Glutamatergic neuron (in vitro differentiated cells): ENCODE data around the gene ZNF22. TPM values are rescaled to one million over a fixed set of nuclear protein-coding genes. Genes with fewer than 3 reads are reported as not detected.

ENCODE experiments used
- DNase-seq: peaks from one replicate; pipeline ENCODE4 v3.0.0; 2022
- H3K27ac Mint-ChIP-seq: one replicate; pipeline ENCODE4 v1.8.0; 2020; ENCODE audit warnings: mild to moderate bottlenecking, mixed read lengths, inconsistent platforms; ENCODE audit not compliant: unreplicated experiment
- H3K27me3 Mint-ChIP-seq: one replicate; pipeline ENCODE4 v1.8.0; 2020; ENCODE audit warnings: mild to moderate bottlenecking, moderate library complexity, mixed read lengths, inconsistent platforms; ENCODE audit not compliant: unreplicated experiment
- H3K36me3 Mint-ChIP-seq: one replicate; pipeline ENCODE4 v1.8.0; 2020; ENCODE audit warnings: mild to moderate bottlenecking, mixed read lengths, inconsistent platforms; ENCODE audit not compliant: unreplicated experiment
- H3K4me1 Mint-ChIP-seq: one replicate; pipeline ENCODE4 v1.8.0; 2020; ENCODE audit warnings: mild to moderate bottlenecking, low read depth, mixed read lengths, inconsistent platforms; ENCODE audit not compliant: unreplicated experiment
- H3K4me3 Mint-ChIP-seq: one replicate; pipeline ENCODE4 v1.8.0; 2020; ENCODE audit warnings: mild to moderate bottlenecking, mixed read lengths, inconsistent platforms; ENCODE audit not compliant: unreplicated experiment
- H3K9me3 Mint-ChIP-seq: one replicate; pipeline ENCODE4 v1.8.0; 2020; ENCODE audit warnings: mild to moderate bottlenecking, moderate library complexity, mixed read lengths, inconsistent platforms; ENCODE audit not compliant: unreplicated experiment
- CTCF ChIP-seq: fragments of 200-600 bp; sonication (generic); IDR thresholded peaks from one replicate; pipeline ENCODE4 v1.5.0; 2021; ENCODE audit not compliant: partially characterized antibody, unreplicated experiment
- total RNA-seq: library from RNA; stranded (reverse); fragmentation: NEBNext Ultra II Directional; extraction: Animal tissue kit (Norgen Biotek cat#: 25700); gene quantifications from one replicate; pipeline ENCODE4 v1.2.1, GENCODE V29; 2021; ENCODE audit not compliant: unreplicated experiment

ZNF22 gene
- total RNA-seq, 1 donor from 2014 or later: 40.2 TPM

- no peak for TF ChIP-seq CTCF
- no peak for DNase-seq
- Mint-ChIP-seq H3K9me3 (no peaks in the 10 kb centered on the region), H3K27me3 (no peaks in the 10 kb centered on the region), H3K4me1 (no peaks in the 10 kb centered on the region), H3K4me3 (no peak overlapping the region), H3K36me3 (peaks cover 5% of the 10 kb centered on the region), H3K27ac (no peak overlapping the region)
Measured at GRCh38 chr10:45050551-45051235, 50.0 kb downstream of the ZNF22 start.

DNA sequence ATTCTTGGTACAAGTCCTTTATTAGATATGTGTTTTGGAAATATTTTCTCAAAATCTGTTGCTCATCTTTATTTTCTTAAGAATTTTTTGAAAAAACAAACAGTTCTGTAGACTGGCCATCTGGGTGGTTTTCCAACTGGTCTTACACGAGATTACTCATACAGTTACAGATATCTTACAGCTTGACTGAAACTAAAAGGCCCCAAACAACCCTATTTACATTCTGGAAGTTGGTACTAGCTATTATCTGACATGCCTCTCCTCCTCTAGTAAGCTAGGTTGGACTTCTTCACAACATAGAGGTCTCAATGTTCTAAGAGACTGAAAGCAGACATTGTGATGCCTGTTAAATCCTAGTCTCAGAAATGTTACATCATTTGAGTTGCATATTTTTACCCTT, 52.0 kb downstream of the ZNF22 start:
- Mint-ChIP-seq H3K27ac (no peak overlapping the region), H3K36me3 (peaks cover 5% of the 10 kb centered on the region), H3K9me3 (no peaks in the 10 kb centered on the region), H3K4me3 (no peak overlapping the region), H3K27me3 (no peaks in the 10 kb centered on the region), H3K4me1 (no peaks in the 10 kb centered on the region)
- no peak for TF ChIP-seq CTCF
- no peak for DNase-seq

- Mint-ChIP-seq H3K27ac (no peak overlapping the region), H3K4me3 (no peak overlapping the region), H3K36me3 (peaks cover 5% of the 10 kb centered on the region), H3K27me3 (no peaks in the 10 kb centered on the region), H3K4me1 (no peaks in the 10 kb centered on the region), H3K9me3 (no peaks in the 10 kb centered on the region)
- TF ChIP-seq CTCF: no peak
- DNase-seq: no peak
Measured at GRCh38 chr10:45053569-45054100, 52.9 kb downstream of the ZNF22 start.

Other genes starting within 250 kb of the ZNF22 start
- not detected for gene TMEM72, start 89.6 kb upstream of the ZNF22 start, total RNA-seq
- gene RASSF4, start 41.1 kb upstream of the ZNF22 start, total RNA-seq: 137 TPM
- gene DEPP1, start 22.1 kb upstream of the ZNF22 start, total RNA-seq: 13.6 TPM